IMR-90 (cell line): ENCODE results near the gene CIBAR2. TPM values are rescaled to one million over a fixed set of nuclear protein-coding genes. Genes with fewer than 3 reads are reported as not detected.

Experiments
- ATAC-seq: fragments of 200-7000 bp; cut with Tn5 transposase; 2 replicates; pipeline ENCODE4 v1.9.1; 2020; ENCODE audit warnings: low read depth, mild to moderate bottlenecking, moderate library complexity
- BruUV-seq: library from RNA; stranded (reverse); fragments of 400-500 nt; replicated peaks from 2 replicates; lab custom pipeline; 2021; lab: Mats Ljungman, UMichigan
- CTCF ChIA-PET: fragments of 300-600 bp; formaldehyde crosslinking; extraction: SDS; loops from one replicate; lab custom pipeline; 2021; ENCODE audit warnings: antibody characterized with exemption; lab: Yijun Ruan, JAX
- POLR2A ChIA-PET: fragments of 300-600 bp; sonication (Branson Sonifier 250); formaldehyde crosslinking; loops from one replicate; lab custom pipeline; 2022; ENCODE audit warnings: antibody characterized with exemption; ENCODE audit not compliant: unreplicated experiment; lab: Charles Lee
- DNase-seq: peaks from one replicate; pipeline ENCODE4 v3.0.0; 2013
- H2AFZ ChIP-seq: replicated peaks from 2 replicates; pipeline ENCODE3; 2013; ENCODE audit warnings: low read length, mild to moderate bottlenecking; ENCODE audit not compliant: poor library complexity
- H2AK5ac ChIP-seq: 2 replicates; pipeline ENCODE4 v1.6.1; 2013; ENCODE audit warnings: low read depth, low read length, inconsistent platforms
- H2AK9ac ChIP-seq: replicated peaks from 2 replicates; pipeline ENCODE3; 2013; ENCODE audit warnings: mild to moderate bottlenecking, low read depth, low read length, moderate library complexity; ENCODE audit not compliant: poor library complexity
- H2BK120ac ChIP-seq: 2 replicates; pipeline ENCODE4 v1.6.1; 2013; ENCODE audit warnings: low read depth, low read length, inconsistent platforms
- H2BK15ac ChIP-seq: 3 replicates; pipeline ENCODE4 v1.6.1; 2013; ENCODE audit warnings: low read depth, low read length, inconsistent platforms
- H2BK20ac ChIP-seq: 2 replicates; pipeline ENCODE4 v1.6.1; 2013; ENCODE audit warnings: low read depth, mild to moderate bottlenecking, inconsistent platforms, low read length, moderate library complexity
- H2BK5ac ChIP-seq: 2 replicates; pipeline ENCODE4 v1.6.1; 2013; ENCODE audit warnings: mild to moderate bottlenecking, low read depth, low read length, inconsistent platforms; ENCODE audit not compliant: poor library complexity, severe bottlenecking
- H3K14ac ChIP-seq: replicated peaks from 2 replicates; pipeline ENCODE4 v1.6.1; 2013; ENCODE audit warnings: low read depth, low read length, inconsistent platforms
- H3K18ac ChIP-seq: 2 replicates; pipeline ENCODE4 v1.6.1; 2013; ENCODE audit warnings: low read depth, low read length, control low read depth
- H3K23ac ChIP-seq: 2 replicates; pipeline ENCODE4 v1.6.1; 2013; ENCODE audit warnings: low read depth, low read length, inconsistent platforms
- H3K27ac ChIP-seq: 2 replicates; pipeline ENCODE4 v1.5.1; 2013; ENCODE audit warnings: mild to moderate bottlenecking, control low read depth, low read length; ENCODE audit not compliant: insufficient read depth
- H3K27me3 ChIP-seq: 2 replicates; pipeline ENCODE4 v1.6.1; 2013; ENCODE audit warnings: low read length; ENCODE audit not compliant: control insufficient read depth, insufficient read depth
- H3K36me3 ChIP-seq: 2 replicates; pipeline ENCODE4 v1.6.1; 2013; ENCODE audit warnings: low read length, mixed read lengths; ENCODE audit not compliant: control insufficient read depth, insufficient read depth
- H3K4ac ChIP-seq: 2 replicates; pipeline ENCODE4 v1.6.1; 2013; ENCODE audit warnings: low read depth, low read length, inconsistent platforms
- H3K4me1 ChIP-seq: 2 replicates; pipeline ENCODE4 v1.6.1; 2013; ENCODE audit warnings: low read length, mixed read lengths; ENCODE audit not compliant: control insufficient read depth, insufficient read depth
- H3K4me2 ChIP-seq: 2 replicates; pipeline ENCODE4 v1.6.1; 2013; ENCODE audit warnings: low read depth, mild to moderate bottlenecking, control low read depth, low read length, moderate library complexity
- H3K4me3 ChIP-seq: 2 replicates; pipeline ENCODE4 v1.5.1; 2013; ENCODE audit warnings: low read depth, mild to moderate bottlenecking, control low read depth, low read length, moderate library complexity; ENCODE audit not compliant: insufficient read depth
- H3K56ac ChIP-seq: 2 replicates; pipeline ENCODE4 v1.6.1; 2013; ENCODE audit warnings: low read length, inconsistent platforms; ENCODE audit not compliant: insufficient read depth; ENCODE audit errors: extremely low read depth
- H3K79me1 ChIP-seq, 2 experiments: 2 replicates each; pipeline ENCODE4 v1.6.1; 2013; ENCODE audit warnings: low read length in 2 of 2, inconsistent platforms in 1 of 2, low read depth in 1 of 2
- H3K9ac ChIP-seq: 2 replicates; pipeline ENCODE4 v1.6.1; 2013; ENCODE audit warnings: low read depth, low read length, control low read depth
- H3K9me1 ChIP-seq: 2 replicates; pipeline ENCODE4 v1.6.1; 2013; ENCODE audit warnings: low read length, inconsistent platforms; ENCODE audit not compliant: insufficient read depth
- H3K9me3 ChIP-seq: 2 replicates; pipeline ENCODE4 v1.6.1; 2013; ENCODE audit warnings: low read length; ENCODE audit not compliant: control insufficient read depth, insufficient read depth
- H4K20me1 ChIP-seq: 2 replicates; pipeline ENCODE4 v1.6.1; 2013; ENCODE audit warnings: low read length, inconsistent platforms; ENCODE audit not compliant: insufficient read depth
- H4K5ac ChIP-seq: 2 replicates; pipeline ENCODE4 v1.6.1; 2013; ENCODE audit warnings: mild to moderate bottlenecking, low read depth, low read length, control low read depth
- H4K8ac ChIP-seq, 2 experiments: 2 replicates each; pipeline ENCODE4 v1.6.1; 2013; ENCODE audit warnings: low read depth in 2 of 2, low read length in 2 of 2, control low read depth in 1 of 2, inconsistent platforms in 1 of 2
- H4K91ac ChIP-seq: 2 replicates; pipeline ENCODE4 v1.6.1; 2013; ENCODE audit warnings: low read depth, low read length, inconsistent platforms; ENCODE audit not compliant: insufficient read depth
- BHLHE40 ChIP-seq: fragments of 150-350 bp; IDR thresholded peaks from 2 replicates; pipeline ENCODE4 v1.6.1; 2016; ENCODE audit warnings: mild to moderate bottlenecking, low read depth, low read length
- CEBPB ChIP-seq: IDR thresholded peaks from 2 replicates; pipeline ENCODE4 v1.6.1; 2012; ENCODE audit warnings: low read depth, low read length, improper control_type of control experiment
- CHD1 ChIP-seq: IDR thresholded peaks from 2 replicates; pipeline ENCODE4 v1.6.1; 2012; ENCODE audit warnings: low read depth, low read length, improper control_type of control experiment
- CTCF ChIP-seq: conservative IDR thresholded peaks from 2 replicates; pipeline ENCODE4 v1.5.1; 2012; ENCODE audit warnings: mild to moderate bottlenecking, low read depth, low read length, improper control_type of control experiment
- FOS ChIP-seq: fragments of 150-350 bp; IDR thresholded peaks from 2 replicates; pipeline ENCODE4 v1.6.1; 2016; ENCODE audit warnings: low read depth, low read length
- MAFK ChIP-seq: IDR thresholded peaks from 2 replicates; pipeline ENCODE4 v1.6.1; 2012; ENCODE audit warnings: low read depth, low read length, improper control_type of control experiment
- MXI1 ChIP-seq: IDR thresholded peaks from 2 replicates; pipeline ENCODE4 v1.6.1; 2012; ENCODE audit warnings: low read depth, mild to moderate bottlenecking, low read length, moderate library complexity, borderline replicate concordance
- NFE2L2 ChIP-seq: fragments of 150-350 bp; IDR thresholded peaks from 2 replicates; pipeline ENCODE4 v1.6.1; 2016; ENCODE audit warnings: low read depth, mild to moderate bottlenecking, low read length
- POLR2A ChIP-seq: IDR thresholded peaks from 2 replicates; pipeline ENCODE4 v1.6.1; 2012; ENCODE audit warnings: mild to moderate bottlenecking, low read depth, low read length
- RCOR1 ChIP-seq: IDR thresholded peaks from 2 replicates; pipeline ENCODE4 v1.6.1; 2012; ENCODE audit warnings: mild to moderate bottlenecking, low read length, improper control_type of control experiment; ENCODE audit not compliant: insufficient replicate concordance
- SMC3 ChIP-seq: fragments of 150-350 bp; IDR thresholded peaks from 2 replicates; pipeline ENCODE4 v1.6.1; 2016; ENCODE audit warnings: low read depth, mild to moderate bottlenecking, antibody characterized with exemption, low read length, moderate library complexity
- USF2 ChIP-seq: fragments of 150-350 bp; IDR thresholded peaks from 2 replicates; pipeline ENCODE4 v1.6.1; 2017; ENCODE audit warnings: mild to moderate bottlenecking, antibody characterized with exemption, low read length, low read depth
- WGBS, 2 experiments: methylation state at CpG; one replicate each; pipeline versions ENCODE4 v1.1.5 to v1.1.7; 2013; ENCODE audit warnings: missing lambda C conversion rate in 2 of 2; ENCODE audit not compliant: insufficient read length in 1 of 2; ENCODE audit errors: extremely low coverage in 2 of 2; 5-methylcytosine and 5-hydroxymethylcytosine counted together
- dilution Hi-C: fragments of 300-500 bp; cut with HindIII; formaldehyde crosslinking; loops from one replicate; pipeline ENCODE4 v1.14.3; 2018; ENCODE audit warnings: low sequenced_read_pairs; ENCODE audit not compliant: unreplicated experiment
- in situ Hi-C: fragments of 300-500 bp; cut with MboI; formaldehyde crosslinking; loops from 3 replicates; pipeline ENCODE4 v1.14.3; 2019; ENCODE audit warnings: low sequenced_read_pairs, inconsistent platforms, mixed read lengths
- intact Hi-C: fragments of 100-400 bp; cut with micrococcal nuclease; formaldehyde crosslinking; loops from 2 replicates; pipeline ENCODE4 v1.10.0; 2022
- polyA plus RNA-seq, 3 experiments: library from polyadenylated mRNA; depleted of rRNA; stranded (reverse); fragments of >200 nt; gene quantifications; 2 replicates each; pipeline ENCODE4 v1.2.3, GENCODE V29; 2012; ENCODE audit warnings: low replicate concordance in 1 of 3
- total RNA-seq: library from RNA; depleted of rRNA; stranded (reverse); fragments of >200 nt; gene quantifications from 2 replicates; pipeline ENCODE4 v1.2.3, GENCODE V29; 2012

Gene CIBAR2
- total and polyA plus RNA-seq, 2 of the 4 experiments (the other 2 are of a cell fraction) = 0.18 to 0.24 TPM

GRCh38 chr16:85146532-85146797, 34.2 kb upstream of the CIBAR2 start:
- no peak overlapping the region for H3K56ac ChIP-seq
- H3K27me3 ChIP-seq = peaks cover 4% of the 10 kb centered on the region
- no TSS peak for BruUV-seq
- no peak overlapping the region for H2AFZ ChIP-seq
- ATAC-seq = no peak
- no peaks in the 10 kb centered on the region for H3K36me3 ChIP-seq
- H3K14ac ChIP-seq = no peak overlapping the region
- no peak overlapping the region for H2AK9ac ChIP-seq
- no peak overlapping the region for H2AK5ac ChIP-seq
- TF ChIP-seq CHD1 = no peak
- TF ChIP-seq POLR2A = no peak
- TF ChIP-seq CEBPB = no peak
- TF ChIP-seq RCOR1 = no peak
- TF ChIP-seq MXI1 = no peak
- no peak for TF ChIP-seq NFE2L2
- TF ChIP-seq CTCF = no peak
- TF ChIP-seq BHLHE40 = no peak
- no peak for TF ChIP-seq MAFK
- no peak for TF ChIP-seq FOS
- TF ChIP-seq SMC3 = no peak
- no peak for TF ChIP-seq USF2
- peaks cover 18% of the 10 kb centered on the region for H3K4me1 ChIP-seq
- CTCF ChIA-PET = interaction anchor here (0.6 kb wide), 1 partner anchor 53 kb away, joined by 3 read pairs; no protein-coding TSS in a partner anchor
- dilution Hi-C loops (no loop called here), intact Hi-C loops (no loop called here), in situ Hi-C loops (no loop called here)
- H3K27ac ChIP-seq = no peak overlapping the region
- H4K20me1 ChIP-seq = no peaks in the 10 kb centered on the region
- peaks cover 4% of the 10 kb centered on the region; the same call in 1 of the 2 replicates for H3K9me3 ChIP-seq
- H2BK20ac ChIP-seq = no peak overlapping the region
- H2BK15ac ChIP-seq = no peak overlapping the region
- no peak overlapping the region for H3K18ac ChIP-seq
- no peak overlapping the region for H3K4me2 ChIP-seq
- H4K91ac ChIP-seq = no peak overlapping the region
- no peak for DNase-seq
- no peak overlapping the region for H2BK5ac ChIP-seq
- H4K5ac ChIP-seq = no peak overlapping the region
- no peak overlapping the region for H3K23ac ChIP-seq
- no peak overlapping the region for H3K4me3 ChIP-seq
- H4K8ac ChIP-seq = no peak overlapping the region
- no peak overlapping the region for H3K4ac ChIP-seq
- H3K9ac ChIP-seq = no peak overlapping the region
- H2BK120ac ChIP-seq = no peak overlapping the region
- POLR2A ChIA-PET = no interaction called here
- WGBS, 2 experiments = 100% methylated on average over 3 of the region's 4 CpGs; no CpG with 5 or more reads in 1 of the 2 experiments
- no peaks in the 10 kb centered on the region for H3K9me1 ChIP-seq
- no peaks in the 10 kb centered on the region for H3K79me1 ChIP-seq
